Stimulated activated naive CD8-positive, alpha-beta T cell treated with anti-CD3 and anti-CD28 coated beads, Interleukin-15, Interleukin-2, amounts not matched to agents 100 U/mL and 50 U/mL, for 24 hours (primary cell): ENCODE data around the gene HOXB3.

Source experiments
- ATAC-seq: fragments of 150-1000 bp; cut with Tn5 transposase; one replicate; pipeline ENCODE4 v1.10.0; 2021
- DNase-seq: peaks from one replicate; pipeline ENCODE4 v3.0.0; 2021

The HOXB3 gene

GRCh38 chr17:48556576-48557401 is 33.3 kb downstream of the HOXB3 start:
- no peak for ATAC-seq
- no peak for DNase-seq

- no peak for ATAC-seq
- DNase-seq, result no peak
These were observed 33.8 kb downstream of the HOXB3 start for GRCh38 chr17:48556229-48556575.

GRCh38 chr17:48555258-48556228 is 34.5 kb downstream of the HOXB3 start:
- no peak for DNase-seq
- peak; percentile 19 for ATAC-seq

- no peak for DNase-seq
- ATAC-seq, result no peak
These were observed 35.4 kb downstream of the HOXB3 start for GRCh38 chr17:48554412-48555257.

- ATAC-seq, result no peak
- no peak for DNase-seq
These were observed 36.2 kb downstream of the HOXB3 start for GRCh38 chr17:48553826-48554225.

GRCh38 chr17:48553190-48553547 is 36.9 kb downstream of the HOXB3 start:
- no peak for DNase-seq
- no peak for ATAC-seq

GRCh38 chr17:48552466-48553189 is 37.4 kb downstream of the HOXB3 start:
- ATAC-seq, result no peak
- DNase-seq, result no peak

GRCh38 chr17:48551596-48552465 is 38.2 kb downstream of the HOXB3 start:
- no peak for ATAC-seq
- no peak for DNase-seq

GRCh38 chr17:48551214-48551555 is 38.9 kb downstream of the HOXB3 start:
- no peak for ATAC-seq
- DNase-seq, result no peak

GRCh38 chr17:48550502-48551213 is 39.4 kb downstream of the HOXB3 start:
- ATAC-seq (no peak), DNase-seq (no peak)

GRCh38 chr17:48549914-48550501 is 40.0 kb downstream of the HOXB3 start:
- ATAC-seq, result no peak
- DNase-seq, result no peak

- no peak for DNase-seq
- no peak for ATAC-seq
These were observed 40.8 kb downstream of the HOXB3 start for GRCh38 chr17:48549281-48549630.

- no peak for DNase-seq
- ATAC-seq, result no peak
These were observed 41.3 kb downstream of the HOXB3 start for GRCh38 chr17:48548523-48549280.

GRCh38 chr17:48547808-48548522 is 42.1 kb downstream of the HOXB3 start:
- peak; percentile 30 for DNase-seq
- no peak for ATAC-seq

- DNase-seq (no peak), ATAC-seq (no peak)
These were observed 42.9 kb downstream of the HOXB3 start for GRCh38 chr17:48546924-48547807.

- DNase-seq (no peak), ATAC-seq (no peak)
These were observed 43.7 kb downstream of the HOXB3 start for GRCh38 chr17:48546137-48546923.
